ENCODE results near the gene ITGB1BP1.

ITGB1BP1 gene

GRCh38 chr2:9373047-9373446, 50.3 kb downstream of the ITGB1BP1 start:
- peaks cover 0 to 33% (median 0%) of the 10 kb centered on the region in 11 experiments; a peak in 5 of 22 replicates for H4K20me1 ChIP-seq
- peaks cover 67 to 100% (median 80%) of the 10 kb centered on the region in 11 experiments for H3K36me3 ChIP-seq
- no peak for TF ChIP-seq Cebpa-rat (IDR thresholded peaks at IDR 0.05)
- no peaks in the 10 kb centered on the region for H3K27me3 ChIP-seq
- H3K27ac ChIP-seq, result peak overlapping the region in 6 of 11 experiments; percentile 17 to 63 (median 36); a peak in 9 of 22 replicates
- no peak overlapping the region for H3K4me3 ChIP-seq
- no peaks in the 10 kb centered on the region for H3K9me3 ChIP-seq (replicated peaks in 1 of 11)
- H3K4me1 ChIP-seq, result peaks cover 0 to 59% (median 51%) of the 10 kb centered on the region in 10 experiments; a peak in 17 of 20 replicates
- H3K9ac ChIP-seq, result peak overlapping the region in 6 of 11 experiments; percentile 1 to 47 (median 12); a peak in 7 of 22 replicates
- peak overlapping the region in 9 of 11 experiments; percentile 43 to 84 (median 69); a peak in 17 of 22 replicates for H3K4me2 ChIP-seq

GRCh38 chr2:9370746-9371145, 52.6 kb downstream of the ITGB1BP1 start:
- Histone ChIP-seq H3K9ac (peak overlapping the region in 5 of 11 experiments; percentile 4 to 35 (median 13); a peak in 4 of 22 replicates), H3K9me3 (replicated peaks in 1 of 11) (no peaks in the 10 kb centered on the region), H3K4me1 (peaks cover 0 to 47% (median 42%) of the 10 kb centered on the region in 10 experiments; a peak in 17 of 20 replicates), H3K27me3 (no peaks in the 10 kb centered on the region), H3K27ac (peak overlapping the region in 1 of 11 experiments; percentile 14; a peak in 1 of 22 replicates), H3K36me3 (peaks cover 68 to 100% (median 80%) of the 10 kb centered on the region in 11 experiments), H3K4me2 (peak overlapping the region in 8 of 11 experiments; percentile 0 to 84 (median 52); a peak in 11 of 22 replicates), H4K20me1 (peaks cover 0 to 32% (median 0%) of the 10 kb centered on the region in 11 experiments; a peak in 5 of 22 replicates), H3K4me3 (no peak overlapping the region)
- TF ChIP-seq Cebpa-rat (IDR thresholded peaks at IDR 0.05), result no peak

GRCh38 chr2:9366026-9366425, 57.3 kb downstream of the ITGB1BP1 start:
- no peak overlapping the region for H3K9ac ChIP-seq
- H4K20me1 ChIP-seq, result peaks cover 0 to 13% (median 0%) of the 10 kb centered on the region in 11 experiments; a peak in 3 of 22 replicates
- no peak for TF ChIP-seq Cebpa-rat (IDR thresholded peaks at IDR 0.05)
- H3K27me3 ChIP-seq, result no peaks in the 10 kb centered on the region
- peaks cover 0 to 19% (median 15%) of the 10 kb centered on the region in 10 experiments; a peak in 15 of 20 replicates for H3K4me1 ChIP-seq
- H3K27ac ChIP-seq, result no peak overlapping the region
- peaks cover 88 to 100% (median 98%) of the 10 kb centered on the region in 11 experiments for H3K36me3 ChIP-seq
- no peak overlapping the region for H3K4me3 ChIP-seq
- H3K9me3 ChIP-seq (replicated peaks in 1 of 11), result no peaks in the 10 kb centered on the region
- no peak overlapping the region for H3K4me2 ChIP-seq

GRCh38 chr2:9365498-9366019, 57.8 kb downstream of the ITGB1BP1 start:
- H3K4me1 ChIP-seq, result peaks cover 0 to 14% (median 10%) of the 10 kb centered on the region in 10 experiments; a peak in 14 of 20 replicates
- H3K9me3 ChIP-seq (replicated peaks in 1 of 11), result no peaks in the 10 kb centered on the region
- no peak overlapping the region for H3K27ac ChIP-seq
- no peak overlapping the region for H3K4me3 ChIP-seq
- H3K4me2 ChIP-seq, result no peak overlapping the region
- H3K36me3 ChIP-seq, result peaks cover 86 to 100% (median 98%) of the 10 kb centered on the region in 11 experiments
- peaks cover 0 to 9% (median 0%) of the 10 kb centered on the region in 11 experiments; a peak in 3 of 22 replicates for H4K20me1 ChIP-seq
- no peak for TF ChIP-seq Cebpa-rat (IDR thresholded peaks at IDR 0.05)
- H3K27me3 ChIP-seq, result no peaks in the 10 kb centered on the region
- no peak overlapping the region for H3K9ac ChIP-seq

GRCh38 chr2:9364791-9365497, 58.4 kb downstream of the ITGB1BP1 start:
- H3K36me3 ChIP-seq, result peaks cover 85 to 100% (median 99%) of the 10 kb centered on the region in 11 experiments
- no peak overlapping the region for H3K27ac ChIP-seq
- no peaks in the 10 kb centered on the region for H3K27me3 ChIP-seq
- no peak overlapping the region for H3K4me3 ChIP-seq
- peaks cover 0 to 8% (median 4%) of the 10 kb centered on the region in 10 experiments; a peak in 10 of 20 replicates for H3K4me1 ChIP-seq
- H3K9me3 ChIP-seq (replicated peaks in 1 of 11), result no peaks in the 10 kb centered on the region
- no peak overlapping the region for H3K4me2 ChIP-seq
- TF ChIP-seq Cebpa-rat (IDR thresholded peaks at IDR 0.05), result no peak
- H3K9ac ChIP-seq, result no peak overlapping the region
- H4K20me1 ChIP-seq, result peaks cover 0 to 9% (median 0%) of the 10 kb centered on the region in 11 experiments; a peak in 3 of 22 replicates

GRCh38 chr2:9364373-9364772, 59.0 kb downstream of the ITGB1BP1 start:
- TF ChIP-seq Cebpa-rat (IDR thresholded peaks at IDR 0.05), result no peak
- Histone ChIP-seq H3K9ac (no peak overlapping the region), H3K4me2 (no peak overlapping the region), H3K4me1 (peaks cover 0 to 2% (median 0%) of the 10 kb centered on the region in 10 experiments; a peak in 1 of 20 replicates), H4K20me1 (peaks cover 0 to 9% (median 0%) of the 10 kb centered on the region in 11 experiments; a peak in 2 of 22 replicates), H3K9me3 (replicated peaks in 1 of 11) (no peaks in the 10 kb centered on the region), H3K27ac (no peak overlapping the region), H3K27me3 (no peaks in the 10 kb centered on the region), H3K36me3 (peaks cover 89 to 100% (median 99%) of the 10 kb centered on the region in 11 experiments), H3K4me3 (no peak overlapping the region)

GRCh38 chr2:9360701-9361100, 62.6 kb downstream of the ITGB1BP1 start:
- no peaks in the 10 kb centered on the region for H3K9me3 ChIP-seq (replicated peaks in 1 of 11)
- H3K27ac ChIP-seq, result no peak overlapping the region
- H3K4me1 ChIP-seq, result peaks cover 0 to 8% (median 0%) of the 10 kb centered on the region in 10 experiments; a peak in 3 of 20 replicates
- no peak overlapping the region for H3K9ac ChIP-seq
- H3K27me3 ChIP-seq, result no peaks in the 10 kb centered on the region
- H4K20me1 ChIP-seq, result peaks cover 0 to 2% (median 0%) of the 10 kb centered on the region in 11 experiments; a peak in 1 of 22 replicates
- TF ChIP-seq Cebpa-rat (IDR thresholded peaks at IDR 0.05), result no peak
- no peak overlapping the region for H3K4me3 ChIP-seq
- H3K4me2 ChIP-seq, result no peak overlapping the region
- H3K36me3 ChIP-seq, result peaks cover 90 to 100% (median 99%) of the 10 kb centered on the region in 11 experiments

GRCh38 chr2:9360110-9360509, 63.2 kb downstream of the ITGB1BP1 start:
- Histone ChIP-seq H3K36me3 (peaks cover 84 to 100% (median 99%) of the 10 kb centered on the region in 11 experiments), H4K20me1 (no peaks in the 10 kb centered on the region), H3K9ac (no peak overlapping the region), H3K4me3 (no peak overlapping the region), H3K27me3 (no peaks in the 10 kb centered on the region), H3K9me3 (replicated peaks in 1 of 11) (no peaks in the 10 kb centered on the region), H3K4me1 (peaks cover 0 to 8% (median 0%) of the 10 kb centered on the region in 10 experiments; a peak in 3 of 20 replicates), H3K27ac (no peak overlapping the region), H3K4me2 (no peak overlapping the region)
- TF ChIP-seq Cebpa-rat (IDR thresholded peaks at IDR 0.05), result no peak

GRCh38 chr2:9359463-9359862, 63.9 kb downstream of the ITGB1BP1 start:
- H3K36me3 ChIP-seq, result peaks cover 85 to 100% (median 99%) of the 10 kb centered on the region in 11 experiments

More at GRCh38 chr2:9359463-9359862, 63.9 kb downstream of the ITGB1BP1 start:
- no peaks in the 10 kb centered on the region for H3K9me3 ChIP-seq (replicated peaks in 1 of 11)
- no peak overlapping the region for H3K4me3 ChIP-seq
- no peak overlapping the region for H3K27ac ChIP-seq
- H3K9ac ChIP-seq, result no peak overlapping the region
- no peaks in the 10 kb centered on the region for H4K20me1 ChIP-seq
- H3K4me2 ChIP-seq, result no peak overlapping the region
- no peaks in the 10 kb centered on the region for H3K27me3 ChIP-seq
- no peak for TF ChIP-seq Cebpa-rat (IDR thresholded peaks at IDR 0.05)
- peaks cover 0 to 8% (median 0%) of the 10 kb centered on the region in 10 experiments; a peak in 3 of 20 replicates for H3K4me1 ChIP-seq

All from BLaER1 treated with 17β-estradiol and CSF1 and Interleukin-3, amounts not matched to agents 10 nM and 100 nM (cell line).